K562 (cell line): Measurements from ENCODE around the gene GALNT18. TPM values are rescaled to one million over a fixed set of nuclear protein-coding genes. Genes with fewer than 3 reads are reported as not detected.

ENCODE experiments used
- ATAC-seq: fragments of 200-7000 bp; cut with Tn5 transposase; 3 replicates; pipeline ENCODE4 v1.9.1; 2020; ENCODE audit warnings: moderate library complexity
- BruUV-seq: library from RNA; stranded (reverse); fragments of 400-500 nt; replicated peaks from 2 replicates; lab custom pipeline; 2021; lab: Mats Ljungman, UMichigan
- CTCF ChIA-PET: fragments of 300-600 bp; formaldehyde crosslinking; extraction: SDS; loops from one replicate; lab custom pipeline; 2021; ENCODE audit warnings: low intra/inter-chr PET ratio; lab: Yijun Ruan, JAX
- POLR2A ChIA-PET: fragments of 300-600, 350-650 bp; sonication (Branson Sonifier 250); formaldehyde crosslinking; extraction: SDS; loops from one replicate; lab custom pipeline; 2021; ENCODE audit warnings: antibody characterized with exemption, inconsistent platforms; lab: Yijun Ruan, JAX
- DNase-seq, 4 experiments: peaks; one replicate each; pipeline versions ENCODE4 v3.0.0 to v3.0.0-alpha.2; 2011 to 2018; ENCODE audit warnings: low spot score in 3 of 4, mixed read lengths in 3 of 4; ENCODE audit errors: extremely low read depth in 1 of 4
- FAIRE-seq: peaks from 2 replicates; lab custom pipeline; 2011; peaks lifted over from hg19 to GRCh38; lab: Jason Lieb, UNC
- H2AFZ ChIP-seq: 2 replicates; pipeline ENCODE4 v1.6.0; 2011; ENCODE audit warnings: low read depth, low read length, control low read depth, inconsistent platforms
- H3K27ac ChIP-seq: fragments of 200-600 bp; 3 replicates; pipeline ENCODE4 v1.8.0; 2011; ENCODE audit warnings: low read depth, mild to moderate bottlenecking, control low read depth, inconsistent platforms, low read length, moderate library complexity, mixed read lengths; ENCODE audit errors: extremely low read depth
- H3K27me3 ChIP-seq, 2 experiments: fragments of 300-600 bp in 1 of 2; 2 replicates in 1 of 2; 3 replicates in 1 of 2; pipeline versions ENCODE4 v1.6.0 to v1.8.0; 2011; ENCODE audit warnings: inconsistent platforms in 2 of 2, low read length in 2 of 2, mild to moderate bottlenecking in 1 of 2, mixed read lengths in 1 of 2, moderate library complexity in 1 of 2; ENCODE audit not compliant: control insufficient read depth in 2 of 2, insufficient read depth in 2 of 2
- H3K36me3 ChIP-seq: fragments of 300-600 bp; 3 replicates; pipeline ENCODE4 v1.8.0; 2011; ENCODE audit warnings: mild to moderate bottlenecking, low read length, inconsistent platforms; ENCODE audit not compliant: control insufficient read depth, insufficient read depth
- H3K4me1 ChIP-seq, 2 experiments: fragments of 200-600 bp in 1 of 2; replicated peaks in 1 of 2; 2 replicates in 1 of 2; 3 replicates in 1 of 2; pipeline versions ENCODE4 v1.5.1 to v1.8.0; 2011; ENCODE audit warnings: inconsistent platforms in 2 of 2, low read length in 2 of 2, mild to moderate bottlenecking in 1 of 2, mixed read lengths in 1 of 2, moderate library complexity in 1 of 2; ENCODE audit not compliant: control insufficient read depth in 2 of 2, insufficient read depth in 2 of 2
- H3K4me2 ChIP-seq: 2 replicates; pipeline ENCODE4 v1.6.1; 2011; ENCODE audit warnings: low read length, control low read depth, inconsistent platforms, mixed read lengths; ENCODE audit not compliant: insufficient read depth
- H3K4me3 ChIP-seq: fragments of 200-600 bp; sonication (generic), shearing (Covaris generic); 2 replicates; pipeline ENCODE4 v1.5.1; 2016; ENCODE audit warnings: control low read depth, inconsistent platforms
- H3K79me2 ChIP-seq: fragments of 200-600 bp; 3 replicates; pipeline ENCODE4 v1.8.0; 2011; ENCODE audit warnings: low read length, inconsistent platforms; ENCODE audit not compliant: control insufficient read depth, insufficient read depth
- H3K9ac ChIP-seq, 2 experiments: 2 replicates each; pipeline versions ENCODE4 v1.6.0 to v1.6.1; 2011; ENCODE audit warnings: low read depth in 2 of 2, low read length in 2 of 2, control low read depth in 1 of 2, inconsistent platforms in 1 of 2, mild to moderate bottlenecking in 1 of 2, mixed read lengths in 1 of 2; ENCODE audit not compliant: insufficient read depth in 1 of 2
- H3K9me1 ChIP-seq: one replicate; pipeline ENCODE4 v1.6.0; 2011; ENCODE audit warnings: inconsistent platforms, mild to moderate bottlenecking, low read length, moderate library complexity; ENCODE audit not compliant: control insufficient read depth, insufficient read depth
- H3K9me3 ChIP-seq: replicated peaks from 2 replicates; pipeline ENCODE4 v1.5.1; 2011; ENCODE audit warnings: low read depth, low read length, inconsistent platforms; ENCODE audit not compliant: control insufficient read depth, insufficient read depth
- H4K20me1 ChIP-seq: replicated peaks from 2 replicates; pipeline ENCODE4 v1.6.1; 2011; ENCODE audit warnings: low read length, inconsistent platforms, mixed read lengths; ENCODE audit not compliant: control insufficient read depth, insufficient read depth
- CHD1 ChIP-seq: fragments of 200-600 bp; sonication (generic); IDR thresholded peaks from one replicate; pipeline ENCODE4 v1.6.1; 2012; ENCODE audit warnings: mild to moderate bottlenecking, moderate library complexity, low read length, inconsistent platforms
- E2F3 ChIP-seq: fragments of 250-450 bp; sonication (Bioruptor Pico); IDR thresholded peaks from 2 replicates; pipeline ENCODE4 v1.4.0; 2020; ENCODE audit warnings: mild to moderate bottlenecking
- FOXO4 ChIP-seq: fragments of 450-650 bp; formaldehyde crosslinking; IDR thresholded peaks from 2 replicates; pipeline ENCODE4 v1.4.0; 2020; ENCODE audit warnings: mild to moderate bottlenecking, moderate library complexity
- KLF16 ChIP-seq: IDR thresholded peaks from 2 replicates; pipeline ENCODE4 v1.6.1; 2016; ENCODE audit warnings: antibody characterized with exemption
- RNF219 ChIP-seq: fragments of 250-450 bp; sonication (Bioruptor Pico); IDR thresholded peaks from 2 replicates; pipeline ENCODE4 v1.5.0; 2022; ENCODE audit warnings: mild to moderate bottlenecking
- USF1 ChIP-seq: sonication (generic); formaldehyde crosslinking; IDR thresholded peaks from 2 replicates; pipeline ENCODE4 v1.9.0; 2022; ENCODE audit warnings: mild to moderate bottlenecking, missing genetic modification reagents
- WGBS: fragments of 100-300 bp; shearing (Covaris generic); methylation state at CpG from one replicate; pipeline ENCODE4 v1.1.6; 2016; ENCODE audit warnings: low coverage, mixed read lengths; ENCODE audit not compliant: insufficient coverage; ENCODE audit errors: missing lambda C conversion rate; 5-methylcytosine and 5-hydroxymethylcytosine counted together
- in situ Hi-C: fragments of 300-500 bp; cut with MboI; formaldehyde crosslinking; loops from 4 replicates; pipeline ENCODE4 v1.15.0; 2018; ENCODE audit warnings: inconsistent platforms, mixed read lengths
- intact Hi-C: fragments of 100-400 bp; cut with micrococcal nuclease; formaldehyde crosslinking; loops from 2 replicates; pipeline ENCODE4 v1.14.2; 2022
- polyA plus RNA-seq, 8 experiments: library from polyadenylated mRNA; depleted of rRNA in 4 of 8; stranded (reverse) in 5 of 8; unstranded in 3 of 8; fragments of >200 nt; fragmentation: Nextera tagmentation in 2 of 8; fragmentation: Illumina TruSeq in 1 of 8; extraction: Ambion mirVana in 2 of 8; extraction: Trizol in 1 of 8; gene quantifications; 2 replicates each; pipeline versions ENCODE4 v1.2.1 to v1.2.3, GENCODE V29; 2011 to 2014; ENCODE audit warnings: inconsistent platforms in 1 of 8, missing spikeins in 1 of 8
- total RNA-seq, 7 experiments: library from RNA; depleted of rRNA in 6 of 7; stranded (reverse); fragments of >200 nt in 6 of 7; fragmentation: Illumina TruSeq in 2 of 7; extraction: Trizol in 2 of 7; gene quantifications; 2 replicates each; pipeline versions ENCODE4 v1.2.1 to v1.2.3, GENCODE V29; 2011 to 2021; ENCODE audit warnings: low replicate concordance in 1 of 7

The GALNT18 gene
- total and polyA plus RNA-seq, 9 of the 15 experiments (the other 6 are each of a cell fraction or from before 2014, with no cell fraction given): not detected

- no peak for TF ChIP-seq RNF219 (CRISPR knock-in tag)
- TF ChIP-seq, all 486 proteins: peak for 1
These were observed 47.2 kb downstream of the GALNT18 start (continued) for GRCh38 chr11:11574373-11575287.

- Histone ChIP-seq H3K27me3 (peaks cover 0 to 20% of the 10 kb centered on the region in 2 experiments; a peak in 3 of 5 replicates), H3K4me2 (no peak overlapping the region), H3K9me1 (no peaks in the 10 kb centered on the region), H3K9ac (no peak overlapping the region), H3K4me1 (no peaks in the 10 kb centered on the region), H3K9me3 (no peaks in the 10 kb centered on the region), H3K36me3 (no peaks in the 10 kb centered on the region), H2AFZ (no peak overlapping the region), H3K79me2 (no peaks in the 10 kb centered on the region), H3K27ac (no peak overlapping the region), H4K20me1 (no peaks in the 10 kb centered on the region), H3K4me3 (no peak overlapping the region)
- TF ChIP-seq E2F3 (CRISPR knock-in tag) (no peak), USF1 (CRISPR knock-in tag) (no peak), FOXO4 (CRISPR knock-in tag) (no peak), CHD1 (no peak), KLF16 (no peak)
- ChIA-PET CTCF (no interaction called here), POLR2A (no interaction called here)
- ATAC-seq: no peak
- in situ Hi-C loops (no loop called here), intact Hi-C loops (no loop called here)
- FAIRE-seq: no peak
- 2% methylated on average over 7 of the region's 7 CpGs for WGBS
- DNase-seq: no peak
- BruUV-seq: no TSS peak
These were observed 49.4 kb downstream of the GALNT18 start for GRCh38 chr11:11572386-11572785.
